Choroid plexus epithelial cell (primary cell): ENCODE results near the gene PYGL.
A peak's percentile ranks its signal among the peaks of the same experiment; 100 is the strongest.

Experiments
- DNase-seq: peaks from one replicate; pipeline ENCODE4 v3.0.0-alpha.2; 2010; ENCODE audit warnings: low read depth
- H3K4me3 ChIP-seq: 2 replicates; pipeline ENCODE4 v1.5.1; 2011; ENCODE audit warnings: low read depth, mild to moderate bottlenecking, control low read depth, low read length, moderate library complexity
- TF ChIP-seq, protein P1 (sequence below): conservative IDR thresholded peaks from 2 replicates; pipeline ENCODE4 v1.5.1; 2011; ENCODE audit warnings: low read depth, mild to moderate bottlenecking, control low read depth, inconsistent platforms, low read length, moderate library complexity

Gene PYGL

DNA sequence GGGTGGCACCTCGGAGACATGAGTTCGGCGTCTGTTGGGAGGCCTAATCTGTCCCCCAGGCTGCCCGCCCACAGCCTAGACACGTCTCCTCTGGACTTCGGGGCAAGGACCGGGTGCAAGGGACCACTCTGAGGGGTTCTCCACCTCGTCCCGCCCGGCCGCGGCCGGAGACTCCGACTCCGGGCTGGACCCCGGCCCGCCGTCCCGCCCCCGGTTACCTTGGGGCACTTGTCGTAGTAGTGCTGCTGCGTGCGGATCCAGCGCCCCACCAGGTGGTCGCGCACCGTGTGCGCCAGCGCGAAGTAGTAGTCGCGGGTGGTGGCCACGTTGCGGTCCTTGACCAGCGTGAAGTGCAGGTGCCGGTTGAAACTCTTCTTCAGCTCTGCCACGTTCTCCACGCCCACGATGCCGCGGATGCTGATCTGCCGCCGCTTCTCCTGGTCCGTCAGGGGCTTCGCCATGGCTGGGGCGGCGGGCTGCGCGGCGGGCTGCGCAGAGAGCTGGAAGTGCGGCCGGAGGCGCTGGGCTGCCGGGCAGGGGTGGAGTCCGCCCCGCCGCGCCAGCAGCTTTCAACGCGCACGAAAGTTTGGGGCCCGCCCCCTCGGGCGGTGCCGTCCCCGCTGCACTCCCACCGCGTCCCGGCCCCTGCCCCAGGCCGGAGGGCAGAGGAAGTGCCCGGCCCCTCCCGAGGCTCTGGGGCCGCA lies at the start of gene PYGL:
Gene PYGL (minus strand): TSS at position 541 of the 704 bp plus-strand sequence. CDS start 80 bp downstream, at position 461.
- peak; percentile 63 for DNase-seq
- TF ChIP-seq, protein P1, sequence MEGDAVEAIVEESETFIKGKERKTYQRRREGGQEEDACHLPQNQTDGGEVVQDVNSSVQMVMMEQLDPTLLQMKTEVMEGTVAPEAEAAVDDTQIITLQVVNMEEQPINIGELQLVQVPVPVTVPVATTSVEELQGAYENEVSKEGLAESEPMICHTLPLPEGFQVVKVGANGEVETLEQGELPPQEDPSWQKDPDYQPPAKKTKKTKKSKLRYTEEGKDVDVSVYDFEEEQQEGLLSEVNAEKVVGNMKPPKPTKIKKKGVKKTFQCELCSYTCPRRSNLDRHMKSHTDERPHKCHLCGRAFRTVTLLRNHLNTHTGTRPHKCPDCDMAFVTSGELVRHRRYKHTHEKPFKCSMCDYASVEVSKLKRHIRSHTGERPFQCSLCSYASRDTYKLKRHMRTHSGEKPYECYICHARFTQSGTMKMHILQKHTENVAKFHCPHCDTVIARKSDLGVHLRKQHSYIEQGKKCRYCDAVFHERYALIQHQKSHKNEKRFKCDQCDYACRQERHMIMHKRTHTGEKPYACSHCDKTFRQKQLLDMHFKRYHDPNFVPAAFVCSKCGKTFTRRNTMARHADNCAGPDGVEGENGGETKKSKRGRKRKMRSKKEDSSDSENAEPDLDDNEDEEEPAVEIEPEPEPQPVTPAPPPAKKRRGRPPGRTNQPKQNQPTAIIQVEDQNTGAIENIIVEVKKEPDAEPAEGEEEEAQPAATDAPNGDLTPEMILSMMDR, result no peak
- peak within 1 kb of the TSS; percentile 86 for H3K4me3 ChIP-seq

DNA sequence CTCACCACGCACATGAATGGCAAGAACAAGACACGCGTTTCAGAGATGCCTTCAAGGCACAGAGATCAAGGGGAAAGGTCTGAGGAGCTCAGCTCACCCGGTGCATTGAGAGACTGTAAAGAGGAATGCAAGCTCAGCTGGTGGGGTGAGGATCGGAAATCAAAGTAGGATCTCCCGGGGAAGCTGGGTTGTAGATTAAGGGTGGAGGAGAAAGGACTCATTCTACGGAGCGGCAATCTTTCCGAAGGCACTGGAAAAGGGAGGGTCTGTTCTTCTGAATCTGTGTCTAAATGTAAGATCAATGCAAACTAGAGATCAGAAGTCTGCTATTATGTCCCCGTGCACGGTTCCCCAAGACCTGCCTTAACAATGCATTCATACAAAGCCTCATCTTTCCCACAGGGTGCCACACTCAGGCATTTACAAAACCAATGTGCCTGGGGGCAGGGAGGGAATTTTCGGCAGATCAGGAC lies 41.6 kb upstream of the PYGL start:
- TF ChIP-seq, protein P1, result no peak
- no peak for DNase-seq
- H3K4me3 ChIP-seq, result no peak overlapping the region

- DNase-seq, result no peak
- H3K4me3 ChIP-seq, result no peak overlapping the region
- TF ChIP-seq, protein P1, result no peak
Measured at GRCh38 chr14:50985124-50985858, 41.0 kb upstream of the PYGL start.

- TF ChIP-seq, protein P1, result no peak
- DNase-seq, result no peak
- H3K4me3 ChIP-seq, result no peak overlapping the region
Measured at GRCh38 chr14:50984036-50984710, 39.9 kb upstream of the PYGL start.

DNA sequence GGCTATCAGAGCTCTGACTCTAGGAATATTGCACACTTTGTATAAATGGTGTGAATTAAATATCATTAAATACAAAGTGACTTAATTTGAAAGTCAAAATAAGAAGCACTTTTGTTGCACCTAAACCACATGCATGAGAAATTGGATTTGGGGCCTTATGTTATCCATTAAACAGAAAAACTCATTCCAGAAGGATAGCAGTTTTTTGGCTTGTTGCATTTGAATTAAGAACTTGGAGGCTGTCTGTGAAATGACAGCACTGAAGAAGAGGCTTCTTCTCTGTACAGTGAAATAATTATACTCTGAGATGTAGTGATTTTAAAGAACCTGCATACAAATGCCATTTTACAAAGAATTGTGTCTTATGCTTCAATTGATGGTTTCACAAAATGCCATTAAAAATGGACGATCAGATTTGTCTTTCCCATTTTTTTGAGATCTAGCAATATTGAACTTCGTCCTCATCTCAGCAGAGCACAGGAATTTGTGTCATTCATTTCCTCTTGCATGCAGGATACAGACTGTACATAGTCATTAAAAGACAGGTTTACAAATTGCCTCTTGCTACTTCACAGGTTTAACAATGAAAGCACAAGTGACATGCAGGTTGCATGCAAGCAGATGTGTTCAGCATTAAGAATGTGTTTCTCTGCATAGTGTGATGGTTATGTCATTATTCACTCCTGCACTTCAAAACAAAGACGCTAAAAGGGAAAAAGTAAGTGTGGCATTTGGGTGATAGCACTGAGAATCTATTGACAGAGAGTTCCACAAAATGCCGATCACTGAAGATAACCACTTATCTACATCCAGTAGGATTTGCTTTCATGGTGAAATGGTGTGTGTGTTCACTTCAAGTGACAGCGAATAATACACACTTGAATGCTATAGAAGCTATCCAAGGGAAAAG lies 35.9 kb upstream of the PYGL start:
- DNase-seq, result no peak
- H3K4me3 ChIP-seq, result no peak overlapping the region
- TF ChIP-seq, protein P1, result no peak

DNA sequence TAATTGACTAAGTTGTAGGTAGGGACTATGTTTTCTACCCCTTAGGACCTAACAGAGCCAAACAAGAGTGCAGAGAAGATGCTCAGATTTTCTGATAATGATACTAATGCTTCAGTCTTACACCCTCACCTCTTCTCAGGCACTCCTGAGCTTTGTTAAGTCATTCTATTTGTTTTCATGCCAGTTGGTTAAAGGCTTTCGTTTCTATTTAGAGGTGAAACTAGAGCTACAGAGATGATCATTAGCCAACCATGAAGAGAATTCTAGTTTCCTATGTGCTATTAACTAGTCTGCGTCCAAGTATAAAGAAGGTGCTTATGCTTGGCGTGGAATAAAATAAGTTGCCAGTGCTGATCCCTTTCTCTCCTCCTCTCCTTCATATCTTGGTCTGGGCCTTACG lies 34.6 kb upstream of the PYGL start:
- DNase-seq, result no peak
- TF ChIP-seq, protein P1, result no peak
- H3K4me3 ChIP-seq, result no peak overlapping the region
